ENCODE data around the gene UST. TPM values are rescaled to one million over a fixed set of nuclear protein-coding genes. Genes with fewer than 3 reads are reported as not detected.

UST gene
- total and polyA plus RNA-seq, 2 of the 8 experiments (the other 6 are each of a cell fraction or from before 2014, with no cell fraction given): 13.5 to 34.5 TPM

GRCh38 chr6:148926478-148926877 lies 179.6 kb downstream of the UST start:
- Histone ChIP-seq H3K79me2 (ENCODE audit: control insufficient read depth in 1 of 2, insufficient read depth in 2 of 2, low read length in 2 of 2) (peaks cover 0 to 25% of the 10 kb centered on the region in 2 experiments; a peak in 1 of 4 replicates), H2BK120ac (replicated peaks; ENCODE audit: low read depth, low read length) (no peak overlapping the region), H2BK12ac (ENCODE audit: low read depth, low read length) (no peak overlapping the region), H3K4me1 (replicated peaks in 1 of 4; ENCODE audit: control insufficient read depth in 3 of 4, insufficient read depth in 4 of 4, low read length in 3 of 4) (peaks cover 3 to 13% (median 11%) of the 10 kb centered on the region in 4 experiments), H2BK5ac (ENCODE audit: low read depth, low read length) (no peak overlapping the region), H2AK5ac (ENCODE audit: low read depth, low read length) (no peak overlapping the region), H3K79me1 (ENCODE audit: low read depth, low read length) (peaks cover 2% of the 10 kb centered on the region; the same call in 1 of the 2 replicates), H4K8ac (ENCODE audit: extremely low read depth, insufficient read depth, low read length) (no peak overlapping the region), H4K20me1 (replicated peaks in 1 of 2; ENCODE audit: control insufficient read depth in 1 of 2, insufficient read depth in 2 of 2, low read length in 2 of 2) (no peaks in the 10 kb centered on the region), H2BK20ac (ENCODE audit: low read length) (no peak overlapping the region), H3K27me3 (replicated peaks in 1 of 4; ENCODE audit: control insufficient read depth in 3 of 4, extremely low read depth in 1 of 4, insufficient read depth in 3 of 4, low read length in 3 of 4) (no peaks in the 10 kb centered on the region), H3K4me2 (ENCODE audit: insufficient read depth in 1 of 2, low read depth in 2 of 2, low read length in 2 of 2) (no peak overlapping the region), H3K14ac (ENCODE audit: insufficient read length) (no peak overlapping the region), H3K9me3 (ENCODE audit: insufficient read depth in 2 of 2, low read depth in 1 of 2, low read length in 1 of 2) (no peaks in the 10 kb centered on the region), H3K9ac (replicated peaks in 1 of 4; ENCODE audit: extremely low read depth in 1 of 4, low read depth in 3 of 4, low read length in 3 of 4) (no peak overlapping the region), H3K18ac (ENCODE audit: extremely low read depth, low read length) (no peak overlapping the region), H3K36me3 (ENCODE audit: control insufficient read depth in 2 of 4, insufficient read depth in 4 of 4, low read length in 3 of 4) (no peaks in the 10 kb centered on the region; a peak in 1 of 8 replicates), H3K56ac (replicated peaks; ENCODE audit: insufficient read length, low read depth, low read length) (no peak overlapping the region), H3K27ac (ENCODE audit: low read depth, low read length) (no peak overlapping the region), H2BK15ac (ENCODE audit: low read length) (no peak overlapping the region), H3K4me3 (ENCODE audit: extremely low read depth in 1 of 4, insufficient read depth in 2 of 4, low read depth in 3 of 4, low read length in 4 of 4) (no peak overlapping the region), H4K91ac (replicated peaks; ENCODE audit: insufficient read length, low read length) (no peak overlapping the region), H3K23ac (ENCODE audit: insufficient read length) (no peak overlapping the region), H3K4ac (replicated peaks; ENCODE audit: insufficient read length, low read depth, low read length) (no peak overlapping the region), H3K23me2 (ENCODE audit: low read depth, low read length) (no peaks in the 10 kb centered on the region), H2AFZ (ENCODE audit: low read length) (no peak overlapping the region), H4K5ac (ENCODE audit: insufficient read length, low read depth, low read length) (no peak overlapping the region)
- ChIA-PET CTCF (ENCODE audit: partially characterized antibody) (interaction anchor here (0.6 to 1.3 kb wide), 4 partner anchors 15 to 62 kb away, joined by 3 to 4 read pairs (median 3); no protein-coding TSS in a partner anchor), POLR2A (ENCODE audit: partially characterized antibody) (no interaction called here)
- 85% methylated on average over 2 of the region's 2 CpGs; no CpG with 5 or more reads in 1 of the 2 experiments for WGBS, 2 experiments (ENCODE audit: extremely low coverage in 1 of 2, insufficient coverage in 1 of 2, insufficient read length in 1 of 2, insufficient replicate concordance in 2 of 2, low coverage in 1 of 2, low lambda C conversion rate in 2 of 2, missing lambda C conversion rate in 1 of 2)
- FAIRE-seq: no peak
- no peak for DNase-seq (ENCODE audit: low read depth in 1 of 2, low spot score in 2 of 2)
- no peak for TF ChIP-seq HDAC6 (IDR thresholded peaks at IDR 0.05; ENCODE audit: low read depth, low read length)
- no peak for TF ChIP-seq SIN3A (conservative IDR thresholded peaks at IDR 0.05 in 1 of 2, IDR thresholded peaks at IDR 0.05 in 1 of 2; ENCODE audit: low read depth in 1 of 2, low read length in 2 of 2)
- no peak for TF ChIP-seq CBX5 (IDR thresholded peaks at IDR 0.05; ENCODE audit: low read depth, low read length)
- no peak for TF ChIP-seq SP1 (IDR thresholded peaks at IDR 0.05; ENCODE audit: low read depth, low read length)
- no peak for TF ChIP-seq POLR2A (IDR thresholded peaks at IDR 0.05; ENCODE audit: control extremely low read depth in 1 of 2, low read depth in 2 of 2, low read length in 2 of 2)
- TF ChIP-seq PHF8 (conservative IDR thresholded peaks at IDR 0.05; ENCODE audit: low read depth, low read length): no peak
- TF ChIP-seq JUND (IDR thresholded peaks at IDR 0.05; ENCODE audit: low read length): no peak
- no peak for TF ChIP-seq BRCA1 (IDR thresholded peaks at IDR 0.05; ENCODE audit: low read depth, low read length)
- TF ChIP-seq JUN (IDR thresholded peaks at IDR 0.05; ENCODE audit: low read depth, low read length): no peak
- no peak for TF ChIP-seq KDM4A (IDR thresholded peaks at IDR 0.05; ENCODE audit: low read depth, low read length, severe bottlenecking)
- TF ChIP-seq HDAC2 (IDR thresholded peaks at IDR 0.05; ENCODE audit: borderline replicate concordance in 1 of 2, low read depth in 2 of 2, low read length in 2 of 2): no peak

All from H1 (cell line).